Stimulated activated CD4-positive, alpha-beta T cell treated with anti-CD3 and anti-CD28 coated beads, Interleukin-15, amount 100 ng/mL, for 48 hours (primary cell): ENCODE data around the gene PTX4.

Experiments
- DNase-seq, 2 donors: peaks; one replicate each; pipeline ENCODE4 v3.0.0-alpha.2; 2020; ENCODE audit warnings: low read depth in 2 of 2

Gene PTX4

DNA sequence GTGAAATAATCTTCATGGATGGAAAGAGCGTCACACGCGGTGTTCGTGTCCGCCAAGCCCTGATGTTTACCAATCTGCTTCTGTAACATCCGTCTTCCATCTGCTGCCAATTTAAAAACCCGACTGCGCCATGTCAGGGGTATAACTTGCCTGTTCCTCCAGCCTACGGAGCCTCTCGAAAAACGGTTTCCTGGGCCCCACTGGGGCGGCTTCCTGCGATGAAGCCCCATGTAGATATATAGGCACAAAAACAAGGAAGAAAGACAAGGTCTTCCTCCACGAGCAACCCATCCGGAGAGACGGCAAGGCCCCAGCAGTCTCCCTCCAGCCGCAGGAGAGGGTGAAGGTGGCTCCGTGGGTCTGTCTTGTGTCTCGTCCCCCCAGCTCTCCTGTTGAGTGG, at the start of gene PTX4:
TSS of gene PTX4 (minus strand) at position 326 of the 400 bp plus-strand sequence. CDS start at position 291, 35 bp downstream.
- no peak for DNase-seq

- DNase-seq, result no peak
Measured at GRCh38 chr16:1537763-1538289, 49.1 kb upstream of the PTX4 start.

GRCh38 chr16:1537138-1537577, 48.4 kb upstream of the PTX4 start:
- DNase-seq, result no peak

GRCh38 chr16:1536601-1537000, 47.9 kb upstream of the PTX4 start:
- DNase-seq, result no peak

GRCh38 chr16:1535391-1536291, 46.9 kb upstream of the PTX4 start:
- no peak for DNase-seq

- no peak for DNase-seq
Measured at GRCh38 chr16:1534021-1535020, 45.6 kb upstream of the PTX4 start.

- DNase-seq, result no peak
Measured at GRCh38 chr16:1533443-1533951, 44.8 kb upstream of the PTX4 start, which contains the start of gene TMEM204. TSS of gene TMEM204 (plus strand) at chr16:1533666. CDS start at chr16:1534276, 610 bp downstream.

GRCh38 chr16:1532771-1533170, 44.0 kb upstream of the PTX4 start:
- DNase-seq, result no peak

DNA sequence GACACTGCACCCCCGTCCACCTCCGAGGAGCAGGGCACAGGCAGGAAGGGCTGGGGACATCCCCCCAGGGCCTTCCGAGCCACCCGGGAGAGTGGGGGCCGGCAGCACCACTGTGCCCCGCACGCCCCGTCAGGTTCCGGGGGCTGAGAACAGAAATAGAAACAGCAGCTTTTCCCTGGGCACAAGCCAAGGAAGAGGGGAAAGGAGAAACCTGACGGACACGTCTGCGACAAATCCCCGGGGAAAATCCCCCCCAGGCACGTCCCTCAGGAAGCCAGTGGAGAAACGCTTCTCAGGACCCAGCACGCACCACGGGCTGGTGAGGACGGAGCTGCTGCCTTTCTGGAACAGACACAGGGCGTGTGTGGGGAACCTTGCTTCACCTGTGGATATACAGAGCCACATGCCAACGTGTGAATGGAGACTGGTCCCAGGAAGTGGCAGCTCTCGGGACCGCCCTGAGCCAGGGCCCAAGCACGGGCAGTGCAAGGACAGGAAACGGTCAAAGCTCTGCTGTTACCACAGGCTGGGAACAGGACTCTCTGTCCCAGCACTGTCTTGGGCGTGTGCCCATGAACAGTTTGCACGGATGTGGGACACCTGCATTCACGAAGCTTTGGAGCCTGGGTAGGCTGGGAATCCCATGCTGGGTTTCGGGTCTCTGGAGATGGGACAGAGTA, 43.5 kb upstream of the PTX4 start:
- DNase-seq, result no peak

DNA sequence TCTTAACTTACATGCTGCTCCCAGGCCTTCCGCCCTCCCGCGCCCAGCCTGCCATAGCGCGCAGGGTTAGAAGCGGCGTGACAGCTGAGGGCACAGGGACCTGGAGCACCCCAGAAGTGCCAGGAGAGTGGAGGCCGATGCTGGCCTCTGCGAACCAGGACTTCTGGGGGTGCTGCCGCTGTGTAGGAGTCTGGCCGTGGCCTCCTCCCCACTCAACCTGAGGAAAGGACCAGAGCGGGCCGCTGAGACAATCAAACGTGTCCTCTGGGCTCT, 42.8 kb upstream of the PTX4 start:
- no peak for DNase-seq

- no peak for DNase-seq
Measured at GRCh38 chr16:1530883-1531637, 42.3 kb upstream of the PTX4 start.

DNA sequence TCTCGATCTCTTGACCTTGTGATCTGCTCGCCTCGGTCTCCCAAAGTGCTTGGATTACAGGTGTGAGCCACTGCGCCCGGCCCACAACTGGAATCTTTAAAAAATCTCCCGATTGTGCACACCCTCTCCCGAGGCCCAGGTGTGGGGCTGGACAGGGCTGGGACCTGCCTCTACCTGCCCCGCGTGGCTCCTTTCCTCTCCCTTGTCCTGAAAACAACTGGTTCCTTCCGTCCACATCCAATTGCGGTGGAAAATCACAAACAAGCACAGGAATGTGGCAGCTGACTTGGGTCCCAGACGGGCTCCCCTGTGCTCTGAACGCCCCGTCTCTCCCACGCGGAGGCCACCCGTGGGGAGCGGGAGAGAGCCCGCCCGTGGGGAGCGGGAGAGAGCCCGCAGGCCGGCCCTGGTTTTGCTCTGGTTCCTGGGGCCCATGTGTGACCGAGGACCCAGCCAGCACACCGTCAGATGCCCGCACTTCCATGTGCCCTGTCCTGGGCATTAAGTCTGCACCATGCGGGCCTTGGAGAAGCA, 41.7 kb upstream of the PTX4 start:
- DNase-seq, result no peak

DNA sequence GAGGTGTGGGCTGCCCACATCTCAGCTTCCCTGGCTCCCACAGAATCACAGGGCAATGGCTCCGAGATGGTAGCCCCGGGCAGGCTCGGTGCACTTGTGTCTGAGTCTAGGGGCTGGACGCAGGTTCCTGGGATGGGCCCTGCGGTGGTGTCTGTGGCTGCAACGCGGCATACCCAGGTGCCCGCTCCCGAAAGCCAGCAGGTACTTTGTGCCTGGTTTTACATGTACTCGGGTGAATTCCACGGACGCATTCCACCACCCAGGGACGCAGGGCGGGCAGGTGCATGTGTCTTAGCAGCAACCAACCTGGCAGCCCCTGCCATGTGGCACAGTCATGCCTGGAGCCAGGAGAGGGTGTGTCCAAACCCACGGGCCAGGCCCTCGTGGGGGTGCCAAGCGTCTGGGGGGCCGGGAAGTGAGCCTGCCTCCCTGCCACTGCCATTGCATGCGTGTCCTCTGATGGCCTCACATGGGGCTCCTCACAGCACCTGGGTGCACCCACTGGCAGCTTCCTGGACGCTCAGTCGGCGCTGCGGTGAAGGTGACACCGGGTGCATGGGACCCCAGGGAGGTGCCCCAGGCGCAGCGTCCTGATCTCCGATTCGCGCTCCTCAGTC, 40.3 kb upstream of the PTX4 start:
- no peak for DNase-seq

GRCh38 chr16:1527836-1528811, 39.4 kb upstream of the PTX4 start:
- no peak for DNase-seq

GRCh38 chr16:1526608-1527555, 38.1 kb upstream of the PTX4 start:
- DNase-seq, result no peak

GRCh38 chr16:1525871-1526607, 37.3 kb upstream of the PTX4 start:
- DNase-seq, result no peak

- DNase-seq, result no peak
Measured at GRCh38 chr16:1524366-1524765, 35.6 kb upstream of the PTX4 start.
